DND-41 (cell line): ENCODE results near the gene RIN1.

Experiments
- EZH2 ChIP-seq: IDR thresholded peaks from 3 replicates; pipeline ENCODE4 v1.6.1; 2012; ENCODE audit warnings: borderline replicate concordance, low read depth, mild to moderate bottlenecking, moderate library complexity, low read length, inconsistent platforms; ENCODE audit not compliant: severe bottlenecking
- TF ChIP-seq, protein P1 (sequence below): IDR thresholded peaks from 2 replicates; pipeline ENCODE4 v1.5.1; 2012; ENCODE audit warnings: borderline replicate concordance, low read length, moderate library complexity, mild to moderate bottlenecking; ENCODE audit not compliant: poor library complexity, severe bottlenecking; ENCODE audit errors: extremely low read depth

DNA sequence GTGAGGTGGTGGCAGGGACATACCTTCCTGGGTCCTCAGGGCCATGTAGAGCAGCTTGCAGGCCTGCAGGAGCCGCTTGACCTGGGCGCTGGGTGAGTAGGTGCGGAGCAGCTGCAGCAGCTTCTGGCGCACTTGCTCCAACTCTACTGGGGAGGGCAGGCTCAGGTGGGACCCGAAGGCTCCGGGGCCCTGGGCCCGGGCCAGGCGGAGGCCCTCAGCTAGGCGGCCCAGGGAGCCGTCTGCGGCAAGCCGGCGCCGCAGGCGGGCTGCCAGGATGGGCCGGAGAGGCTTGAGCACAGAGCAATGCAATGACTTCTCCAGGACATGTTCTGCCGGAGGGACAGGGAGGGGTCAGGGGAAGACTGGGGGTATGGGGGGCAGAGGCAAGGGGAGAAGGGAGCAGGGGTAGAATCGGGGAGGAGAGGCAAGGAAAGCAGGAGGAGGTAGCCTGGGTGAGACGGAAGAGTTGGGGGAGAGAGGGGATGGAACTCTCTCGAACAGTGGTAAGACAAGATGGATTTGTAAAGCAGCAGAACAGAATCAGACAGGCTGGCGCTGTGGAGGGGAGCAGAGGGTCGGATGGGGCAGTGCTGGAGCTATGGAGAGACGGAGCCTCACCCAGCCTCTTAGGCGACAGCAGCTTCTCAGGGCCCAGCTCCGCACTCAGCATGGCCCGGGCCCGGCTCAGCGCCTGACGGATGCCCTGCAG is 2.2 kb downstream of the RIN1 start:
- no peak for TF ChIP-seq EZH2
- TF ChIP-seq, protein P1, sequence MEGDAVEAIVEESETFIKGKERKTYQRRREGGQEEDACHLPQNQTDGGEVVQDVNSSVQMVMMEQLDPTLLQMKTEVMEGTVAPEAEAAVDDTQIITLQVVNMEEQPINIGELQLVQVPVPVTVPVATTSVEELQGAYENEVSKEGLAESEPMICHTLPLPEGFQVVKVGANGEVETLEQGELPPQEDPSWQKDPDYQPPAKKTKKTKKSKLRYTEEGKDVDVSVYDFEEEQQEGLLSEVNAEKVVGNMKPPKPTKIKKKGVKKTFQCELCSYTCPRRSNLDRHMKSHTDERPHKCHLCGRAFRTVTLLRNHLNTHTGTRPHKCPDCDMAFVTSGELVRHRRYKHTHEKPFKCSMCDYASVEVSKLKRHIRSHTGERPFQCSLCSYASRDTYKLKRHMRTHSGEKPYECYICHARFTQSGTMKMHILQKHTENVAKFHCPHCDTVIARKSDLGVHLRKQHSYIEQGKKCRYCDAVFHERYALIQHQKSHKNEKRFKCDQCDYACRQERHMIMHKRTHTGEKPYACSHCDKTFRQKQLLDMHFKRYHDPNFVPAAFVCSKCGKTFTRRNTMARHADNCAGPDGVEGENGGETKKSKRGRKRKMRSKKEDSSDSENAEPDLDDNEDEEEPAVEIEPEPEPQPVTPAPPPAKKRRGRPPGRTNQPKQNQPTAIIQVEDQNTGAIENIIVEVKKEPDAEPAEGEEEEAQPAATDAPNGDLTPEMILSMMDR, result no peak
